ENCODE results near the gene CDON. TPM values are rescaled to one million over a fixed set of nuclear protein-coding genes. Genes with fewer than 3 reads are reported as not detected.

CDON gene
- total and polyA plus RNA-seq, 2 of the 13 experiments (the other 11 are each of a cell fraction or from before 2014, with no cell fraction given) = 9.6 to 12.8 TPM

GRCh38 chr11:126088999-126089398 lies 26.3 kb upstream of the CDON start (continued):
- TF ChIP-seq FOXO1 (CRISPR knock-in tag; IDR thresholded peaks at IDR 0.05) (peak; percentile 58; the same call in 1 of the 2 replicates), ZBTB21 (CRISPR knock-in tag; IDR thresholded peaks at IDR 0.05) (no peak), HIVEP1 (CRISPR knock-in tag; IDR thresholded peaks at IDR 0.05) (no peak), NFATC3 (CRISPR knock-in tag; IDR thresholded peaks at IDR 0.05) (no peak), ZFY (CRISPR knock-in tag; IDR thresholded peaks at IDR 0.05) (peak; percentile 58), THYN1 (CRISPR knock-in tag; IDR thresholded peaks at IDR 0.05; ENCODE audit: borderline replicate concordance, low read depth) (no peak), ZNF460 (CRISPR knock-in tag; IDR thresholded peaks at IDR 0.05; ENCODE audit: borderline replicate concordance) (no peak; the same call in 1 of the 2 replicates), TBP (CRISPR knock-in tag; IDR thresholded peaks at IDR 0.05) (no peak), NR2F1 (CRISPR knock-in tag; IDR thresholded peaks at IDR 0.05) (peak; percentile 75 to 80; a peak in 3 of 4 replicates), ZNF790 (CRISPR knock-in tag; IDR thresholded peaks at IDR 0.05; ENCODE audit: borderline replicate concordance) (no peak), HMG20A (CRISPR knock-in tag; IDR thresholded peaks at IDR 0.05; ENCODE audit: borderline replicate concordance) (peak; percentile 74; the same call in 1 of the 2 replicates), RFX5 (IDR thresholded peaks at IDR 0.05; ENCODE audit: low read depth, low read length) (no peak), NONO (IDR thresholded peaks at IDR 0.05) (no peak), NONO (CRISPR knock-in tag; conservative IDR thresholded peaks at IDR 0.05) (no peak; the same call in 1 of the 2 replicates), FOSL2 (CRISPR knock-in tag; IDR thresholded peaks at IDR 0.05) (peak; percentile 40; the same call in 1 of the 2 replicates), CCDC6 (CRISPR knock-in tag; IDR thresholded peaks at IDR 0.05) (no peak), ZNF775 (CRISPR knock-in tag; IDR thresholded peaks at IDR 0.05; ENCODE audit: borderline replicate concordance) (no peak), BRD4 (CRISPR knock-in tag; IDR thresholded peaks at IDR 0.05) (0 out of 2 replicates have a peak, but pooled peaks have one; percentile 36), SRF (IDR thresholded peaks at IDR 0.05; ENCODE audit: low read depth, low read length) (no peak), DR1 (CRISPR knock-in tag; IDR thresholded peaks at IDR 0.05) (no peak)
- TF ChIP-seq, protein P1, sequence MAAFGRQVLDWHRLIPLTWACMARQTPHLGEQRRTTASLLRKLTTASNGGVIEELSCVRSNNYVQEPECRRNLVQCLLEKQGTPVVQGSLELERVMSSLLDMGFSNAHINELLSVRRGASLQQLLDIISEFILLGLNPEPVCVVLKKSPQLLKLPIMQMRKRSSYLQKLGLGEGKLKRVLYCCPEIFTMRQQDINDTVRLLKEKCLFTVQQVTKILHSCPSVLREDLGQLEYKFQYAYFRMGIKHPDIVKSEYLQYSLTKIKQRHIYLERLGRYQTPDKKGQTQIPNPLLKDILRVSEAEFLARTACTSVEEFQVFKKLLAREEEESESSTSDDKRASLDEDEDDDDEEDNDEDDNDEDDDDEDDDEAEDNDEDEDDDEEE (CRISPR knock-in tag; IDR thresholded peaks at IDR 0.05) = no peak
- TF ChIP-seq, protein P2, sequence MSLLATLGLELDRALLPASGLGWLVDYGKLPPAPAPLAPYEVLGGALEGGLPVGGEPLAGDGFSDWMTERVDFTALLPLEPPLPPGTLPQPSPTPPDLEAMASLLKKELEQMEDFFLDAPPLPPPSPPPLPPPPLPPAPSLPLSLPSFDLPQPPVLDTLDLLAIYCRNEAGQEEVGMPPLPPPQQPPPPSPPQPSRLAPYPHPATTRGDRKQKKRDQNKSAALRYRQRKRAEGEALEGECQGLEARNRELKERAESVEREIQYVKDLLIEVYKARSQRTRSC (CRISPR knock-in tag; IDR thresholded peaks at IDR 0.05; ENCODE audit: low read depth) = no peak
- TF ChIP-seq, protein P3, sequence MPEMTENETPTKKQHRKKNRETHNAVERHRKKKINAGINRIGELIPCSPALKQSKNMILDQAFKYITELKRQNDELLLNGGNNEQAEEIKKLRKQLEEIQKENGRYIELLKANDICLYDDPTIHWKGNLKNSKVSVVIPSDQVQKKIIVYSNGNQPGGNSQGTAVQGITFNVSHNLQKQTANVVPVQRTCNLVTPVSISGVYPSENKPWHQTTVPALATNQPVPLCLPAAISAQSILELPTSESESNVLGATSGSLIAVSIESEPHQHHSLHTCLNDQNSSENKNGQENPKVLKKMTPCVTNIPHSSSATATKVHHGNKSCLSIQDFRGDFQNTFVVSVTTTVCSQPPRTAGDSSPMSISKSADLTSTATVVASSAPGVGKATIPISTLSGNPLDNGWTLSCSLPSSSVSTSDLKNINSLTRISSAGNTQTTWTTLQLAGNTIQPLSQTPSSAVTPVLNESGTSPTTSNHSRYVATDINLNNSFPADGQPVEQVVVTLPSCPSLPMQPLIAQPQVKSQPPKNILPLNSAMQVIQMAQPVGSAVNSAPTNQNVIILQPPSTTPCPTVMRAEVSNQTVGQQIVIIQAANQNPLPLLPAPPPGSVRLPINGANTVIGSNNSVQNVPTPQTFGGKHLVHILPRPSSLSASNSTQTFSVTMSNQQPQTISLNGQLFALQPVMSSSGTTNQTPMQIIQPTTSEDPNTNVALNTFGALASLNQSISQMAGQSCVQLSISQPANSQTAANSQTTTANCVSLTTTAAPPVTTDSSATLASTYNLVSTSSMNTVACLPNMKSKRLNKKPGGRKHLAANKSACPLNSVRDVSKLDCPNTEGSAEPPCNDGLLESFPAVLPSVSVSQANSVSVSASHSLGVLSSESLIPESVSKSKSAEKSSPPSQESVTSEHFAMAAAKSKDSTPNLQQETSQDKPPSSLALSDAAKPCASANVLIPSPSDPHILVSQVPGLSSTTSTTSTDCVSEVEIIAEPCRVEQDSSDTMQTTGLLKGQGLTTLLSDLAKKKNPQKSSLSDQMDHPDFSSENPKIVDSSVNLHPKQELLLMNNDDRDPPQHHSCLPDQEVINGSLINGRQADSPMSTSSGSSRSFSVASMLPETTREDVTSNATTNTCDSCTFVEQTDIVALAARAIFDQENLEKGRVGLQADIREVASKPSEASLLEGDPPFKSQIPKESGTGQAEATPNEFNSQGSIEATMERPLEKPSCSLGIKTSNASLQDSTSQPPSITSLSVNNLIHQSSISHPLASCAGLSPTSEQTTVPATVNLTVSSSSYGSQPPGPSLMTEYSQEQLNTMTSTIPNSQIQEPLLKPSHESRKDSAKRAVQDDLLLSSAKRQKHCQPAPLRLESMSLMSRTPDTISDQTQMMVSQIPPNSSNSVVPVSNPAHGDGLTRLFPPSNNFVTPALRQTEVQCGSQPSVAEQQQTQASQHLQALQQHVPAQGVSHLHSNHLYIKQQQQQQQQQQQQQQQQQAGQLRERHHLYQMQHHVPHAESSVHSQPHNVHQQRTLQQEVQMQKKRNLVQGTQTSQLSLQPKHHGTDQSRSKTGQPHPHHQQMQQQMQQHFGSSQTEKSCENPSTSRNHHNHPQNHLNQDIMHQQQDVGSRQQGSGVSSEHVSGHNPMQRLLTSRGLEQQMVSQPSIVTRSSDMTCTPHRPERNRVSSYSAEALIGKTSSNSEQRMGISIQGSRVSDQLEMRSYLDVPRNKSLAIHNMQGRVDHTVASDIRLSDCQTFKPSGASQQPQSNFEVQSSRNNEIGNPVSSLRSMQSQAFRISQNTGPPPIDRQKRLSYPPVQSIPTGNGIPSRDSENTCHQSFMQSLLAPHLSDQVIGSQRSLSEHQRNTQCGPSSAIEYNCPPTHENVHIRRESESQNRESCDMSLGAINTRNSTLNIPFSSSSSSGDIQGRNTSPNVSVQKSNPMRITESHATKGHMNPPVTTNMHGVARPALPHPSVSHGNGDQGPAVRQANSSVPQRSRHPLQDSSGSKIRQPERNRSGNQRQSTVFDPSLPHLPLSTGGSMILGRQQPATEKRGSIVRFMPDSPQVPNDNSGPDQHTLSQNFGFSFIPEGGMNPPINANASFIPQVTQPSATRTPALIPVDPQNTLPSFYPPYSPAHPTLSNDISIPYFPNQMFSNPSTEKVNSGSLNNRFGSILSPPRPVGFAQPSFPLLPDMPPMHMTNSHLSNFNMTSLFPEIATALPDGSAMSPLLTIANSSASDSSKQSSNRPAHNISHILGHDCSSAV (CRISPR knock-in tag; IDR thresholded peaks at IDR 0.05; ENCODE audit: borderline replicate concordance) = no peak

Data from HepG2 (cell line).